Stimulated activated CD8-positive, alpha-beta memory T cell treated with anti-CD3 and anti-CD28 coated beads, Interleukin-15, amount 100 ng/mL, for 1 hour (primary cell): Measurements from ENCODE around the gene ALDOC.

Experiments
- DNase-seq: peaks from one replicate; pipeline ENCODE4 v3.0.0-alpha.2; 2020; ENCODE audit warnings: low read depth

ALDOC gene

DNA sequence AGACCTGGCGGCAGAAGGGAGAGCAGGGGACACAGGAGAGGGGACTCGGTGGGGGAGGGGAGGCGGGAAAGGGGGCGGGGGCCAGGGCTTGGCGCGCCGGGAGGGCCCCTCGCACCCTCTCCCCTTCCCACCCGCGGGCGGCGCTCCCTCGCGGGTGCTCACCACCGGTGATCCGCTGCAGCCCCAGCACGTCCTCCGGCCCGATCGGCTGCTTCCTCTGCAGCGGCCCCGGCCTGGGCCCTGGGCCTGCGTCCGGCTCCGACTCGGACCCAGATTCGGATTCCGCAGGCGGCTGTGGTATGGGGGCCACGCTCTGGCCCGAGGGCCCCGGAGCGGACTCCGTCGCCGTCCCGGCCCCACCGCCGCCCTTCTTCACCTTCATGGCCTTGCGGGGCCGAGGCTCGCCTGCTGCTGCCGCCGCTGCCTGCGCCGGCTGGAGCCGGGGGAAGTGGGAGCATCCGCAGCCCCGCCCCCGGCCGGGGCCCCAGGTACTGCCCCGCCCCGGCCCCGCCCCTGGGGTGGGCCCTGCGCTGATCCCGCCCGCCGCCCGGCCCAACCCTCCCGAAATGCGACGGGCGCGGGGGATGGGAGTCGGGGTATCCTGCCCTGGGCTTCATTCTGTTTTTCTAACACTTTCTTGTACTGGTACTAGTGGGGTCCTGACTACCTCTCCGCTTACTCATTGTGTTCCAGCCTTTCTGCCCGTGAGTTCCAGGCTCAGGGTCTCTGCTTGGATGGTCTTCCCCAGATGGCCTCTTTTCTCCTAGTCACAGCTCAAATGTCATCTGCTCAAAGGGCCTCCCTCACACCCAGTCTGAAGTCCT is 24.3 kb downstream of the ALDOC start, which contains the start of gene UNC119:
Gene UNC119 (minus strand): TSS at position 449 of the 824 bp plus-strand sequence. CDS start 67 bp downstream, at position 382.
- DNase-seq: peak; percentile 57

DNA sequence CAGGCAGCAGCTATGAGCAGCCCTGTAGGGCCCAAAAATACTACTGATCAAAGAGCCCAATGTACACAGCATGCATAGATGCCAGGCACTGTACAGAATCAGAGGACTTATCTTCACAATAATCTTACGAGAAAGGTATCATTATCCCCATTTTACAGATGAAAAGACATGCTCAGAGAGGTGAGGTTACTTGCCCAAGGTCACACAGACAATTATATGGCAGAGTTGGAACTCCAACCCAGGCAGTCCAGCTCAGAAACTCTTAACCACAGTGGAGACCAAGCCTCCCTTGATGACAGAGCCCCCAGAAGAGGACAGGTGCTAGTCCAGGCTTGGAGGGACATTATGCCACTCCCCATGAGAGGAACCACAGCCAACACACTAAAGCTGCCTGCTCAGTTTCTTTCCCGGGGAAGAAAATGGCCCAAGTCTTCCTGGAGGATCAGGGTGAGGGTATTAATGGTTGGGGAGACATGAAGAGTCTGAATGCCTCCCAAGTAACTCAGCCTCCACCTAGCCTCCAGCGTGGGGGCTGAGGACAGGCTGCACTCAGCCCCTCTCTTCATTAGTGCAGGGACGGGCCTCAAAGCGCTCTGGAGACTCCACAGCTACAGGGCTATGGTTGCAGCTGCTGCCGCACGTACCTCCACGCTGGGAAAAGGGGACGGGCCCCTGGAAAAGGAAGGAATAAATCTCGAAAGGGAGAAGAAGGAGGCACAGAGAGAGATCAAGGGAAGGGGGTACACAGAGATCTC is 25.1 kb downstream of the ALDOC start:
- no peak for DNase-seq

DNA sequence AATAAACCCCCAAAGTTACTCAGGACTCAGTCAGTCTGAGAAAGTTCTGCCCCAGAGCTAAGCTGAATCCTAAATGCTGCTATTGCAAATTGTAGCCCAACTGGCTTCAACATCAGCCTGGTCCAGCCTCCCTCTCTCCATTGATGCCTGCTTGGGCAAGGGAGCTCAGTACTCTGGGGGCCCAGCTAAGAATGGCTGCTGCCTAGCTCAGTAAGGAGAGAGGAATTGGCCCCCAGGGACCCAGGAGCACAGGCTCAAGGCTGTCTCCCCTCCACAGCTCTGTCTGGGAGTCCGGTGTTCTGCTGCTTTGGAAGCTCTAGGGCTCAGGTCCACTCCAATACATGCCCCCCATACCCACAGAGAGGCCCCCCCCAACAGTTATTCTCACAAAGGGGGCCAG is 25.8 kb downstream of the ALDOC start:
- DNase-seq: no peak

DNA sequence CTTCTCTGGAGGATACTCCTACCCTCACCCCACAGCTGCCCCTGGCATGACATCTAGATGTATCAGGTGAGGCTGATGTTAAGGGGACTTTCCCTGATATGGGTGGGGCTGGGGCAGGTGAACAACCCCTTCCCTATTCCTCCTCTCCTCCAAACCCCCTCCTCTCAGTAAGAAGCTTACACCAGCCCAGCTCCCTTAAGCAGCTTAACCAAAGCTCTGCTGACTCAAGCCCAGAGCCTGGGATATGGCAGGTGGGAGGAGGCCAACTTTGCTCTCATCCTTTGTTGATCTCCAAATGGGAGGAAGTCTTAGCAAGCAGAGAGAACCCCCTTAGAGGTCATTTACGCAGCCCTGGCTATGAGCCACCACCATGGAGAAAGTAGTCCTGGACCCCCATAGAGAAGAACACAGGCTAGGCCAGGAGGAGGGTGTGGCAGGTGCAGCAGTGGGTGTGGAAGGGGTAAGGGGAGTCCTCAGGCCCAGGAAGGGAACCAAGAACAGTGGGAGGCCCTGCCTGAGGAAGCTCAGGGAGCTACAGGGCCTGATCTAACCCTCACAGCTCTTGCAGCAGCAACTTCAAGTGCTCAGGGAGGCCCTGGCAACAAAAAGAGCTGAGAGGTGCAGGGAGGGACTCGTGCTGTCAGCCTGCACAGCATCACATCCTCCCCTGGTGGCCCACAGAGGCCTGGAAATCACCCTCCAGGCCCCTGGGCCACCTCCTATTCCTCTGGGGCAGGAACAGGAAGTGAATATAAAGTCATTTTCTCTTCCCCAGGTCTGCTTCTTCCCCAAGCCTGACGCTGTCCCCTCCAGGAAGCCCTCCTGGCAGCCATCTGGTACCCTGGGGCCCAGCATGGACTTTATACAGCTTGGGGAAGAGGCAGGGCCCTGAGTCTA is 27.2 kb downstream of the ALDOC start:
- no peak for DNase-seq

DNA sequence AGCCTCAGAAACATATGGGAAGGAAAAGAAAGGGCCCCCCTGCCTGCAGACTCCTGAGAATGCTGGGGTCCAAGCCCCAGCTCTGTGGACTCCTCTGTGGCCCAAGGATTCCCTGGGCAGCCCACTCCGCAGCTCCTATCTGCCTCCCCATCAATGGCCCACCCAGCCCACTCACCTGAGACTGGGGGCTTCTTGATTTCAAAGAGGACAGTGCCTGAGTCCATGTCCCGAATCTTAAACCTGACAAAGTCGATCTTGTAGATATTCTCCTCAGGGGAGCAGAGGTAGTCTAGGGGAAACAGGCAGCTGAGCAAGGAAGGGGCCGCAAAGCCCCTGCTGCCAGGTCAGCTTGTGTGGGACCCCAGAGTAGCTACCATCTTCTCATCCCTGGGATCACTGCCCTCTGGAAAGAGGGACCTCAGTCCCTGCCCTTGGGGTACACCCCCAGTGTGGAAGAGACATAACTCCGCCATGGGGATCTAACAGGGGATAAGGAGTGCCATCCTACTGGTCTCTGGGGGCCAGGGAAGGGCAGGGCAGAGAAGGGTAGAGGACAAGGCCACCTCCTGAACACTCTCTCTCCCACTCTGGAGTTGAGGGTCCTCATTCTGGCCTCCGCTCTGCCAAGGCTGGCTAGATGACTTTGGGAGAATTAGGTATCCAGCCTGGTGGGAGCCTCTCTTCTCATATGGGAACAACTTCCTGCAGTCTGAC is 28.1 kb downstream of the ALDOC start:
- DNase-seq: no peak

DNA sequence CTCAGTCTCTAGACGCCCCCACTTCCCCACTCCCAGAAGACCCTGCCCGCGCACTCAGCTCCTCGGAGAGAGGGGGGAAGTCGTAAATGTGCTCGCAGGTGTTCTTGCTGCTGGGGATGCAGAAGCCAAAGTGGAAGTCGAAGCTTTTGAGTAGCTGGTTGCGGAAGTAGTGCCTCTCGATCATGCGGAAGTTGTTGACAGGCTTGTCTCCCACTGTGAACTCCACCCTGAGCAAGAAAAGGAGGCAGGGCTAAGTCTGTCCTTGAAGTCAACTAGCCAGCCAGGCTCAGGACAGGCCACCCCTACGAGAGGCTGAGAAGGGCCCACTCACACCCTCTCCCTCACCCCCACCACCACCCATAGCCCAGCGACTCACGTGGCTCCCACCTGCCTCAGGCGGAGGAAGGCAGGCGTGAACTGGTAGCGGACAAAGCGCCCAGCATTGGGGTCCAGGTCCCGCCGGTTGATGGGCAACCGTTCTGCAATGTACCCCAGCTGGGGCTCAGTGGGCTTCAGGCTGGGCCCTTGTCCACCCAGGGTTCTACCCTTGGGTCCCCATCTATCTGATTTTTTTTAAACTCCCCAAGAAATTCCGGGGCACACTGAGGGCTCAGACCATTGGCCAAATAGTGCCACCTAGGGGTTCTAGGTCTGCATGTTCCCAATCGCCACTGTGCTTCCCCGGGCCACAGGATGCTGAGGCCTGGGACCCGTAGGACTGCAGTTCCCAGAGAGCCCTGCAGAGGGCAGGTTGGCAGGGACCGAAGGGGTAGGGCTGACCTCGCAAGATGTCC is 28.9 kb downstream of the ALDOC start:
- peak; percentile 20 for DNase-seq

DNA sequence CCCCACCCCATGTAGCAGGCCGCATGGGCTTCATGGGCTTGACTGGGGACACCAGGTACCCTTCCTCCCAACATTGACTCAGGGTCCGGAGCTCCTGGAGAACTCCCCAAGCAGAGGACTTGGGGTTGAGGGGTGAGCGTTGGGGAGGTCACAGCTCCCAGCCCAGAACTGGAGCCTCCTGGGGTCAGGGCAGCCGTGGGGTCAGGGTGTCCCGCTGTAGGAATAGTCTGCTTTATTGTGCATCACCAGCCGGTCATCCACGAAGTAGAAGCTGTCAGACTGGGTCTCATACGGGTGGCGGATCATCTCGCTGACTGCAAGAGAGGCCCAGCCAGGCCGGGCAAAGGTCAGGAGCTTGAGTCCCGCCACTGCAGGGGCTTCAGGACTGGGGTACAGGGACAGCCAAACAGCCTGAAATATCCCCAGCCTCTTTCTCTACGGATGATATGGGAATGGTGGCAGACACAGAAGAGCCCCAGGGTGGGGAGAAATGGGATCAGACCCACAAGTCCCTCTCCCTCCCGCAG is 29.5 kb downstream of the ALDOC start:
- DNase-seq: no peak

DNA sequence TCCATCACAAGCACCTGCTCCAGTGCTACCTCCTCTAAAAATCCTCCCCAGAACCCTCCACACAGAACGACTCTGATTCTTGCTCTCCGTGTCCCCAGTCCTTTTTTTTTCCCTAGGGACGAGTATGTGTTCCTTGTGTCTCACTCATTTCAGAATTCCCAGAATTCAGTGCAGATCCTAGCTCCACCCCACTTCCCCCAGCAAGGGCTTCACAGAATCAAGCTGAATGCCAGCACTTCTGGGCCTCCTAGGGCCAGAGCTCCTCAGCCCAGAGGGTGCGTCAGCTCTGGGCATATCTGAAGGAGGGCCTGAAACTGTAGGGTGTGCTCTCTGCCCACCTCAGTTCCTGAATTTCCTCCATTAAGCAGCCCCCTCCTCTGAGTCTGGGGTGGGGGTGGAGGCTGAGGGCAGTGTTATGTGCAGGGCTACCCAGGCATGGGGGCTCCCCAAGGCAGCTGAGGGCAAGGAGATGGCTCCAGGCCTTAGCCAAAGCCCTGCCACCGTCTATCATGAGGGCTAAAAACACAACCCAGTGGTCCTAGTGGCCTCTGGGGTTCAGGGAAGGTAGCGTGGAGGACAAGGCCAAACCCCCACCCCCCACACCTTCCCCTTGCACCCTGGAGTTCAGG is 30.8 kb downstream of the ALDOC start:
- DNase-seq: no peak

DNA sequence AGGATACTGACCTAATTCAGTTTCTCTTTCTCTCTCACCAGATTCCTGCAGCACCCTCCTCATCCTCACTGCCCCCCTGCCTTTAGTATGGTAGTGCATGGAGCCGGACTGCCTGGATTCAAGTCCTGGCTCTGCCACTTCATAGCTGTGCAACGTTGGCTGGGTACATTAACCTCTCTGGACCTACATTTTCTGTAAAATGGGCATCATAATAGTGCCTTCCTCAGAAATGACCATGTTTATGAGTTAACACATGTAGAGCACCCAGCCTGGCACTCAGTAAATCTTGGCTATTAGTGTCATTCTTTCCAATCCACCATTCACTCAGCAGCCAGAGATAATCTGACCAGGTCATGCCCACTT is 31.6 kb downstream of the ALDOC start:
- DNase-seq: no peak

DNA sequence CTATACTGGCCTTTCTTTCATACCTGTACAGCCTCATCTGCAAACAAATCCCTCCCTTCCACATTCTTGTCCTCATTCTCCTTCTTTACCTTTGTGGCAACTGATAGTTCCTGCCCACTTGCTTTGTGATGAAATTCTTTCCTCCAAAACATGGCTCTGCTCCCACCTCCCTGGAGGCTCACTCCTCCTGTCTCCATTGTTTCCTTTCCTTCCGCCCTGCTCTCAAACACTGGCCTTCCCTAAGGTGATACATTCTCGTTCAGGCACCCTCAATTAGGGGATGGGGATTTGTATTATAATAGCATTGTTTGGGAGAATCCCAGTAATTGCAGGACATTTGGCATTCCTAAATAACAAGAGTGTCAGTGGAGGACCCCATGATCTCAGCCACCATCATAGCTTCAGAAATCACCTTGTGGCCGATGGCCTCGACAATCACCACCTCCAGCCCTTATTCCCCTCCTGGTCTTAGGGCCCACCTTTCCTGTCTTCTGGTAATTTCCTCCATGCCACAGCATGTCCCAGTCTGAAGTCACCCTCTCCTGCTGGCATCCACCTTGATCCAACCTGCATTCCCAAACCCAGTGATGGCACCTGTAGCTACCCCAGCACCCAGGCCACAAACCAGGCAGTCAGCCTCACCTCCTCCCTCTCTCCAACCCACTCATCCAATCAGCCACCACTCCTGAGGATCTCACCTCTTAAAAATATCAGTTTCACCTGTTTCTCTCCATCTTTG is 32.1 kb downstream of the ALDOC start:
- DNase-seq: no peak

DNA sequence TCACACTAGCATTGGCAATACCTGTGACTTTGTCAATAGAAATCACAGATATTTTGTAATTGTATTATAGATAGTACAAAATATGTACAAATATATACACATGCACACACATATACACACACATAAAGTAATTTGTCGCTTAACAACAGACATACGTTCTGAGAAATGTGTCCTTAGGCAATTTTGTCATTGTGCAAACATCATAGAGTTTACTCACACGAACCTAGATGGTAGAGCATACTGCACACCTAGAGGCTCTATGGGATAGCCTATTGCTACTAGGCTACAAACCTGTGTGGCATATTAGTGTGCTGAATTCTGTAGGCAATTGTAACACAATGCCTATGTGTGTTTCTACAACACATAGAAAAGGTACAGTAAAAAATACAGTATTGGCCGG is 35.3 kb downstream of the ALDOC start:
- DNase-seq: no peak

DNA sequence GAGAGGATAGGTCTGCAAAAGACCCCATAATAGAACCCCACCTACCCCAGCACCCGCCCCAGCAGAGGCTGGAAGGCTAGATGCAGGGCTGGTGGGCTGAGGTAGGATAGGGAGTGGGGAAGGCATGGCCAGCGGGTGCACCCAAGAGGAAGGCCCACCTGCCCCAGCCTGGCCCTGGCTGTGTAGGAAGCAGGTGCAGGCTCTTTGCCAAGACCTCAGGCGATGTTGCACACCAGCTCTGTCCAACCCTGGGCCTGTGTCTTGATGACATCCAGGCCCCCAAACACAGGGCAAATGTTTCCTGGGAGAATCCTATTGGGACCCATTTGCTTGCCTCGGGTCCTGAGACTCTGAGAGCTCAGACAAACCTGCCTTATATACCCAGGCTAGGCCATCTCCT is 36.5 kb downstream of the ALDOC start:
- no peak for DNase-seq

DNA sequence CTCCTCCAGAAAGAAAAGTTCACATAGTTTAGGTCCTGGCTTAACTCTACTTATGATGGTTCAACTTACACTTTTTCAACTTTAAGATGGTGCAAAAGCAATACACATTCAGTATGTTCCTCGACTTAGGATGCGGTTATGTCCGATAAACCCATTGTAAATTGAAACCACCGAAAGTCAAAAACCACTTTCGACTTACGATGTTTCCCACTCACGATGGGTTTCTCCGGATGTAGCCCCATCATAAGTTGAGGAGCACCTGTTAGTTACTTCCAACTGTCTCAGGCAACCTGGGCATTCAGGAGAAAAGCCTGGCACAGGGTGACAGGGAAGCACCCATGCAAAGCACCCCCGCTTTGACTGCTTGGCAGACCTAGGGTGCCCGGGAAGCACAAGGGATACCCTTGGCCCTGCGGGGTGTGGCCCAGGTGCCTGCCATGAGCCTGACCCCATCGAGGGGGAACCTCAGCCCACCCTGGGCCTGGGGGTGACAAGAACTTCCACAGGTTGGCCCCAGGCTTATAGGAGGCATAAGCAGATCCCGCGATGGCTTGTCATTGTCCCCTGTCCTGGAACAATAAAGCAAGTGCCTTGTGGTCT is 38.3 kb downstream of the ALDOC start:
- no peak for DNase-seq

DNA sequence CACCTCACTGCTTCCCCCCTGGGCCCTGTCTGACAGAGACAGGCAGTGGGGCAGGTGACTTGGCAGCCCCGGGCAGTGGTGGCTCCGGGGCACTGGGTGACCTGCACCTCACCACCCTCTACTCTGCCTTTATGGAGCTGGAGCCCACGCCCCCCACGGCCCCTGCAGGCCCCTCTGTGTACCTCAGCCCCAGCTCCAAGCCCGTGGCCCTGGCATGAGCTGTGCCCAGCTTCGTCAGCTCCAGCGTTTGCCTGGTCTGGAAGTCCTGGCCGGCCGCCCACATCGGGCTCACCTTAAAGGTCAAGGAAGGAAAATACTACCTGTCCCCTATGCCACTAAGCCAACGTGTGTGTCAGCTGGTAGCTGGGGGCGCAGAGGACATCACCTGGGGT is 39.5 kb downstream of the ALDOC start:
- DNase-seq: no peak

DNA sequence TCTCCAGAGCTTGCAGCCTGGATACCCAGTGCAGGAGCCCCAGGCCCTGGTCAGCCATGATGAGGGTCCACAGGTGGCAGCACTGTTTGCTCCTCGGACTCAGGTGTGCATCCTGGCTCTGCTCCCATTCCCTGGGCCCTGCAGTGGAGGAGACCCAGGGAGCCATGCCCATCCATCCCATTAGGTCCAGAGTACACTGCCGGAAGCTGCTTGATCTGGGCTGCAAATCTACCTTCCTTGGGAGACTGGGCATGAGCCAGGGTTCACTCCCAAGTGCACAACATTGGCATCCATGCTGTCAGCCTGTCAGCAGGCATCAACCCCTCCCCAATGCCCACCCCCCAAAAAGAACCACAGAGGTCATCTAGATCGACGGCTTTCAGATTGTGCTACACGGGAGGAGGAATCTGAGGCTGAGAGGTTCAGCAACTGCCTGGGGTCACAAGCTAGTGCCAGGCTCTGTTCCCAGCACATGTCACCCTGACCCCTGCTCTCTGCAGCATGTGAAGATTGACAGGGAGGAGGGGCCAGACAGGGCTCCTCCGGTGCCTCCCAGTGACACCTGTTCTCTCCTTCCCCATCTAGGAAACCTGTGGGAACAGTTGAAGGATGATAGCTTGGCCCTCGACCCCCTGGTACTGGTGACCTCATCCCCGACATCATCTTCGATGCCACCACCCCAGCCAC is 40.0 kb downstream of the ALDOC start:
- DNase-seq: no peak

DNA sequence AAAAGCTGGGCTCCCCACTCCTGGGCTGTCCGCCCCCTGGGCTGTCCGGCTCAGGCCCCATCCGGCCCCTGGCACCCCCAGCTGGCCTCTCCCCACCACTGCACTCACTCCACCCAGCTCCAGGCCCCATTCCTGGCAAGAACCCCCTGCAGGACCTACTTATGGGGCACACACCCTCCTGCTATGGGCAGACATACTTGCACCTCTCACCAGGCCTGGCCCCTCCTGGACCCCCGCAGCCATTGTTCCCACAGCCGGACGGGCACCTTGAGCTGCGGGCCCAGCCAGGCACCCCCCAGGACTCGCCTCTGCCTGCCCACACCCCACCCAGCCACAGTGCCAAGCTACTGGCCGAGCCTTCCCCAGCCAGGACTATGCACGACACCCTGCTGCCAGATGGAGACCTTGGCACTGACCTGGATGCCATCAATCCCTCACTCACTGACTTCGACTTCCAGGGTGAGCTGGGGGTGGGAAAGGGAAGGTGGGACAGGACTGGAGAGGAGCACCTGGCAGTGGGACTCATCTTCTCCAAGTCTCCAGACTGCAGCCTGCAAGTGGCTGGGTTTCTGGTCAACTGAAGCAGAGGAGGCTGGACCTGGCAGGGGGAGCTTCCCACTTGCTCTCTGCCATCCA is 41.8 kb downstream of the ALDOC start:
- no peak for DNase-seq

DNA sequence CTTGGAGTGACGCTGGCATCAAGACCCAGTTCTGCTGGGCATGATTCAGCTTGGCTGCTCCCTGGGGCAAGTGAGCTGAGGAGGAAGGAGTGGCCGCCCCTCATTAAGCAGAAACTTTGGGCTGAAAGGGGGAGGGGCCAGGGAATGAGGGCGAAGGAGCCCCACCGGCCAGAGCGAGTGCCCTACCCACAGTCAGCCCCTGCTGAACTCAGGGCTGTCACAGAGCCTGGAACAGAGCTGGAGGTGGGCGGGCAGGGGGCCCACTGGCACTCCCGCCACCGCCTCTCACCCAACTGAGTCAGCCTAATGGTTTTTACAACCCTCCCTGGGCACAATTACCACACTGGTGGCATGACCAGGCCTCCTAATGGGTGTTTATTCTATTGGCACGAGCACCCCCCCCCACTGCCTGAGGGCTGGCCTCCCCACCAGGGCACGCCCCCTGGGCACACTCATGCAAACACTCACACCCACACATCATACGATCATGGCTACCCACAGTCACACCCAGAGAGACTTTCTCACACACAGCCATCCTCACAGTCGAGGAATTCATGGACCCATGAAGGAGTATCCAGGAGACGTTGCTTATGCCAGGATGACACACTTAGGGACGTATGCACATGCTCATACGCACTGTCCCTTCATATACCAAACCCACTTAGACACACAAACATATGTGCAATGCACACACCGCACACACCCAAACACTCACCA is 43.4 kb downstream of the ALDOC start:
- no peak for DNase-seq
